Endothelial cell of umbilical vein (primary cell): ENCODE results near the gene CCSAP. TPM values are rescaled to one million over a fixed set of nuclear protein-coding genes. Genes with fewer than 3 reads are reported as not detected.

Experiments used
- BruUV-seq: library from RNA; stranded (reverse); fragments of 400-500 nt; replicated peaks from 2 replicates; lab custom pipeline; 2021; lab: Mats Ljungman, UMichigan
- CTCF ChIA-PET: fragments of 300-600, 350-600 bp; sonication (Branson Sonifier 250); formaldehyde crosslinking; loops from one replicate; lab custom pipeline; 2021; ENCODE audit warnings: antibody characterized with exemption, inconsistent platforms; lab: Charles Lee
- POLR2A ChIA-PET: fragments of 300-600, 350-600 bp; sonication (Branson Sonifier 250); formaldehyde crosslinking; loops from one replicate; lab custom pipeline; 2021; ENCODE audit warnings: antibody characterized with exemption, inconsistent platforms; lab: Charles Lee
- DNase-seq: peaks from one replicate; pipeline ENCODE4 v3.0.0-alpha.2; 2011; ENCODE audit warnings: low read depth, low spot score
- FAIRE-seq: peaks from 2 replicates; lab custom pipeline; 2011; peaks lifted over from hg19 to GRCh38; lab: Jason Lieb, UNC
- H2AFZ ChIP-seq: 2 replicates; pipeline ENCODE4 v1.6.0; 2012; ENCODE audit warnings: low read depth, low read length, control low read depth, inconsistent platforms
- H3K27ac ChIP-seq: 2 replicates; pipeline ENCODE4 v1.5.1; 2011; ENCODE audit warnings: low read depth, mild to moderate bottlenecking, control low read depth, low read length, moderate library complexity; ENCODE audit not compliant: insufficient read depth
- H3K27me3 ChIP-seq, 2 experiments: 2 replicates each; pipeline versions ENCODE4 v1.6.0 to v1.6.1; 2011; ENCODE audit warnings: low read length in 2 of 2, mixed read lengths in 1 of 2; ENCODE audit not compliant: control insufficient read depth in 2 of 2, insufficient read depth in 2 of 2
- H3K36me3 ChIP-seq, 2 experiments: 2 replicates in 1 of 2; 3 replicates in 1 of 2; pipeline ENCODE4 v1.5.1; 2011; ENCODE audit warnings: low read length in 2 of 2, mild to moderate bottlenecking in 1 of 2, moderate library complexity in 1 of 2; ENCODE audit not compliant: control insufficient read depth in 2 of 2, insufficient read depth in 2 of 2; ENCODE audit errors: extremely low read depth in 1 of 2
- H3K4me1 ChIP-seq: 3 replicates; pipeline ENCODE4 v1.5.1; 2011; ENCODE audit warnings: mild to moderate bottlenecking, low read length; ENCODE audit not compliant: control insufficient read depth, insufficient read depth; ENCODE audit errors: extremely low read depth
- H3K4me2 ChIP-seq: 2 replicates; pipeline ENCODE4 v1.6.1; 2011; ENCODE audit warnings: low read length, control low read depth, mixed read lengths; ENCODE audit not compliant: insufficient read depth
- H3K4me3 ChIP-seq, 3 experiments: fragments of 200-600 bp in 1 of 3; sonication (generic), shearing (Covaris generic) in 1 of 3; replicated peaks in 1 of 3; 2 replicates each; pipeline ENCODE4 v1.5.1; 2011 to 2016; ENCODE audit warnings: control low read depth in 3 of 3, low read length in 3 of 3, mild to moderate bottlenecking in 2 of 3, inconsistent platforms in 1 of 3, low read depth in 1 of 3, moderate library complexity in 1 of 3; ENCODE audit not compliant: insufficient read depth in 1 of 3
- H3K79me2 ChIP-seq: 2 replicates; pipeline ENCODE4 v1.6.0; 2012; ENCODE audit warnings: low read length, inconsistent platforms; ENCODE audit not compliant: control insufficient read depth, insufficient read depth
- H3K9ac ChIP-seq: replicated peaks from 2 replicates; pipeline ENCODE3; 2011; ENCODE audit warnings: low read length, control low read depth; ENCODE audit not compliant: insufficient read depth; ENCODE audit errors: extremely low read depth
- H3K9me1 ChIP-seq: replicated peaks from 3 replicates; pipeline ENCODE4 v1.6.0; 2011; ENCODE audit warnings: mild to moderate bottlenecking, low read length; ENCODE audit not compliant: control insufficient read depth, insufficient read depth; ENCODE audit errors: extremely low read depth
- H3K9me3 ChIP-seq: replicated peaks from 2 replicates; pipeline ENCODE4 v1.5.1; 2012; ENCODE audit warnings: low read length, inconsistent platforms; ENCODE audit not compliant: control insufficient read depth, insufficient read depth
- H4K20me1 ChIP-seq: replicated peaks from 2 replicates; pipeline ENCODE3; 2011; ENCODE audit warnings: mild to moderate bottlenecking, low read length; ENCODE audit not compliant: control insufficient read depth, insufficient read depth; ENCODE audit errors: extremely low read depth
- EZH2 ChIP-seq: IDR thresholded peaks from 2 replicates; pipeline ENCODE4 v1.6.1; 2012; ENCODE audit warnings: borderline replicate concordance, low read depth, mild to moderate bottlenecking, moderate library complexity, low read length, inconsistent platforms; ENCODE audit not compliant: severe bottlenecking
- FOS ChIP-seq: IDR thresholded peaks from 2 replicates; pipeline ENCODE4 v1.6.1; 2011; ENCODE audit warnings: mild to moderate bottlenecking, low read length, moderate library complexity, borderline replicate concordance; ENCODE audit not compliant: insufficient read depth
- GATA2 ChIP-seq: IDR thresholded peaks from 2 replicates; pipeline ENCODE4 v1.7.0; 2011; ENCODE audit warnings: low read depth, mild to moderate bottlenecking, moderate library complexity, mixed read lengths, low read length; ENCODE audit not compliant: insufficient read length, insufficient read depth
- JUN ChIP-seq: IDR thresholded peaks from 2 replicates; pipeline ENCODE4 v1.6.1; 2011; ENCODE audit warnings: borderline replicate concordance, low read depth; ENCODE audit not compliant: insufficient read length, insufficient read depth
- MYC ChIP-seq: IDR thresholded peaks from one replicate; pipeline ENCODE4 v1.6.1; 2011; ENCODE audit warnings: mild to moderate bottlenecking, low read depth, low read length
- POLR2A ChIP-seq: IDR thresholded peaks from 2 replicates; pipeline ENCODE4 v1.6.1; 2012; ENCODE audit warnings: low read depth, mild to moderate bottlenecking, control low read depth, low read length
- POLR2AphosphoS5 ChIP-seq: IDR thresholded peaks from 2 replicates; pipeline ENCODE4 v1.6.1; 2012; ENCODE audit warnings: low read depth, mild to moderate bottlenecking, control low read depth, low read length, moderate library complexity; ENCODE audit not compliant: insufficient read depth
- dilution Hi-C: fragments of 300-500 bp; cut with MboI; formaldehyde crosslinking; loops from one replicate; pipeline ENCODE4 v1.15.0; 2019; ENCODE audit warnings: low sequenced_read_pairs; ENCODE audit not compliant: extremely low pct_ligation_motif_present
- intact Hi-C: fragments of 100-400 bp; cut with micrococcal nuclease; formaldehyde crosslinking; loops from one replicate; pipeline ENCODE4 v1.10.0; 2022
- polyA plus RNA-seq, 4 experiments: library from polyadenylated mRNA; depleted of rRNA in 3 of 4; stranded (reverse) in 3 of 4; unstranded in 1 of 4; fragments of >200 nt; gene quantifications; 2 replicates each; pipeline versions ENCODE4 v1.2.1 to v1.2.3, GENCODE V29; 2011 to 2012; ENCODE audit warnings: missing spikeins in 1 of 4
- total RNA-seq: library from RNA; stranded (reverse); gene quantifications from 2 replicates; pipeline ENCODE4 v1.2.3, GENCODE V29; 2021
- TF ChIP-seq, protein P1 (sequence below): IDR thresholded peaks from 2 replicates; pipeline ENCODE4 v1.6.1; 2011; ENCODE audit not compliant: insufficient read depth, insufficient read length
- TF ChIP-seq, protein P2 (sequence below), 2 donors: IDR thresholded peaks; 1 replicate in 1 of 2; 2 replicates in 1 of 2; pipeline ENCODE4 v1.5.1; 2011; ENCODE audit warnings: low read length in 2 of 2, mild to moderate bottlenecking in 2 of 2, moderate library complexity in 2 of 2, control low read depth in 1 of 2, inconsistent platforms in 1 of 2, low read depth in 1 of 2; ENCODE audit not compliant: insufficient read depth in 1 of 2; ENCODE audit errors: extremely low read depth in 1 of 2

The CCSAP gene
- total and polyA plus RNA-seq, 2 donors (not counting 3 experiments of a cell fraction or from before 2014, with no cell fraction given), result 1.3 to 5.7 TPM

GRCh38 chr1:229334716-229335115, 8.1 kb downstream of the CCSAP start:
- dilution Hi-C loops, result no loop called here
- Histone ChIP-seq H3K4me2 (no peak overlapping the region), H2AFZ (no peak overlapping the region), H3K36me3 (no peaks in the 10 kb centered on the region), H3K9me3 (no peaks in the 10 kb centered on the region), H4K20me1 (no peaks in the 10 kb centered on the region), H3K27me3 (no peaks in the 10 kb centered on the region), H3K79me2 (peaks cover 7% of the 10 kb centered on the region), H3K4me3 (no peak overlapping the region), H3K9me1 (no peaks in the 10 kb centered on the region), H3K27ac (no peak overlapping the region), H3K9ac (no peak overlapping the region), H3K4me1 (no peaks in the 10 kb centered on the region)
- DNase-seq (no peak), FAIRE-seq (no peak)
- intact Hi-C loops, result no loop called here
- TF ChIP-seq, protein P1, sequence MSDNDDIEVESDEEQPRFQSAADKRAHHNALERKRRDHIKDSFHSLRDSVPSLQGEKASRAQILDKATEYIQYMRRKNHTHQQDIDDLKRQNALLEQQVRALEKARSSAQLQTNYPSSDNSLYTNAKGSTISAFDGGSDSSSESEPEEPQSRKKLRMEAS, result no peak
- TF ChIP-seq POLR2AphosphoS5 (no peak), FOS (no peak), JUN (no peak), POLR2A (no peak), GATA2 (no peak), MYC (no peak), EZH2 (no peak)
- TF ChIP-seq, protein P2, sequence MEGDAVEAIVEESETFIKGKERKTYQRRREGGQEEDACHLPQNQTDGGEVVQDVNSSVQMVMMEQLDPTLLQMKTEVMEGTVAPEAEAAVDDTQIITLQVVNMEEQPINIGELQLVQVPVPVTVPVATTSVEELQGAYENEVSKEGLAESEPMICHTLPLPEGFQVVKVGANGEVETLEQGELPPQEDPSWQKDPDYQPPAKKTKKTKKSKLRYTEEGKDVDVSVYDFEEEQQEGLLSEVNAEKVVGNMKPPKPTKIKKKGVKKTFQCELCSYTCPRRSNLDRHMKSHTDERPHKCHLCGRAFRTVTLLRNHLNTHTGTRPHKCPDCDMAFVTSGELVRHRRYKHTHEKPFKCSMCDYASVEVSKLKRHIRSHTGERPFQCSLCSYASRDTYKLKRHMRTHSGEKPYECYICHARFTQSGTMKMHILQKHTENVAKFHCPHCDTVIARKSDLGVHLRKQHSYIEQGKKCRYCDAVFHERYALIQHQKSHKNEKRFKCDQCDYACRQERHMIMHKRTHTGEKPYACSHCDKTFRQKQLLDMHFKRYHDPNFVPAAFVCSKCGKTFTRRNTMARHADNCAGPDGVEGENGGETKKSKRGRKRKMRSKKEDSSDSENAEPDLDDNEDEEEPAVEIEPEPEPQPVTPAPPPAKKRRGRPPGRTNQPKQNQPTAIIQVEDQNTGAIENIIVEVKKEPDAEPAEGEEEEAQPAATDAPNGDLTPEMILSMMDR (IDR thresholded peaks at IDR 0.05; ENCODE audit: extremely low read depth in 1 of 2, insufficient read depth in 1 of 2, low read depth in 1 of 2, low read length in 2 of 2), result no peak
- ChIA-PET CTCF (no interaction called here), POLR2A (no interaction called here)
- BruUV-seq, result no TSS peak
